ENCODE results near the gene LACTB.

The LACTB gene

DNA sequence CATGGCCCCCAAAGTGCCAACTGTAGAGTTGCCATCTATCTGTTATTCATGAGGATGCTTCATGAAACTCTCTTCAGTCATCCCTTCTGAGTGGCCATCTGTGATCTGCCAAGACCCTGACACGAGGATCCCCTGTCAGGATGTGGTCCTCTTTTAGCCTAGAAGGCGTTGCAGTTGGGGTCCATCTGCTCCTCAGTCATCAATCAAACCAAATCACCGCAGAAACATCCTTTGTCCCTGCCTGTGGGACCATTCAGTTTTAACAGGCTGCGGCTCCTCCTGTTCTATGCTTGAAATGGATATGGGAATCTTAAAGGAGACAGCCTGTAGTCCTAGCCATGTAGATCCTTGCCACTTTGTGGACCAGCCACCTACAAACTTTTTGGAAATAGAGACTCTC lies 41.6 kb downstream of the LACTB start:
- no peak for TF ChIP-seq EZH2 (IDR thresholded peaks at IDR 0.05)
- no peak for TF ChIP-seq FOXP2 (optimal IDR thresholded peaks at IDR 0.05; ENCODE audit: control extremely low read depth, extremely low read length, insufficient read depth)
- TF ChIP-seq POLR2AphosphoS5 (IDR thresholded peaks at IDR 0.05; ENCODE audit: borderline replicate concordance, low read depth, low read length), result no peak
- H3K36me3 ChIP-seq (ENCODE audit: insufficient read depth, low read length), result no peaks in the 10 kb centered on the region
- no peak for DNase-seq (ENCODE audit: low read depth, low spot score)
- H3K9ac ChIP-seq (ENCODE audit: insufficient read length), result no peak overlapping the region
- no peak overlapping the region for H3K4me3 ChIP-seq
- H3K9me3 ChIP-seq (ENCODE audit: low read depth, low read length), result no peaks in the 10 kb centered on the region
- H3K27ac ChIP-seq, result no peak overlapping the region

DNA sequence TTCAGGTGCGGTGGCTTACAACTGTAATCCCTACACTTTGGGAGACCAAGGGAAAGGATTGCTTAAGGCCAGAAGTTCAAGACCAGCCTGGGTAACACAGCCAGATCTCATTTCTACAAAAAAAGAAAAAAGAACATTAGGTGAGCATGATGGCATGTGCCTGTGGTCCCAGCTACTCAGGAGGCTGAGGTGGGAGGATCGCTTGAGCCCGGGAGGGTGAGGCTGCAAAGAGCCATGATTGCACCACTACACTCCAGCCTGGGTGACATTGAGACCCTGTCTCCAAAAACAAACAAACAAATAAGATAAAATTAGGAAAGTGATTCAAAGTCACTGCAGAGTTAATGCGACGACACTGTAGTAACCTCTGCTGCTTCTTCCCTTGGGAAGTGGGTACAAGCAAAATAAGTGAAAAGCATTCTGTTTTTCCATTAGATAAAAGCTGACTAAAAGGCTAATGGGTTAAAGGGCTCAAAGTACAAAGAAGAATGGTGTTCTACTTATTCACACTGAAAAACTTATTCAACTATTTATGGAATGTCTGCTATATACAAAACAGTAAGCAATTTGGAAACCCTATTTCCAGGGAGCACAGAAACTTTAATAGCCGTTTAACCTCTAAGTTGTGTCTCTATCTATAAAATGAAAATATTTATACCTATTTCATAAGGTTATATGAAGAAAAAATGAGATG lies 43.7 kb downstream of the LACTB start:
- Histone ChIP-seq H3K27ac (no peak overlapping the region), H3K4me3 (no peak overlapping the region), H3K9me3 (ENCODE audit: low read depth, low read length) (no peaks in the 10 kb centered on the region), H3K36me3 (ENCODE audit: insufficient read depth, low read length) (no peaks in the 10 kb centered on the region), H3K9ac (ENCODE audit: insufficient read length) (no peak overlapping the region)
- TF ChIP-seq POLR2AphosphoS5 (IDR thresholded peaks at IDR 0.05; ENCODE audit: borderline replicate concordance, low read depth, low read length) (no peak), EZH2 (IDR thresholded peaks at IDR 0.05) (no peak), FOXP2 (optimal IDR thresholded peaks at IDR 0.05; ENCODE audit: control extremely low read depth, extremely low read length, insufficient read depth) (no peak)
- DNase-seq (ENCODE audit: low read depth, low spot score), result no peak

DNA sequence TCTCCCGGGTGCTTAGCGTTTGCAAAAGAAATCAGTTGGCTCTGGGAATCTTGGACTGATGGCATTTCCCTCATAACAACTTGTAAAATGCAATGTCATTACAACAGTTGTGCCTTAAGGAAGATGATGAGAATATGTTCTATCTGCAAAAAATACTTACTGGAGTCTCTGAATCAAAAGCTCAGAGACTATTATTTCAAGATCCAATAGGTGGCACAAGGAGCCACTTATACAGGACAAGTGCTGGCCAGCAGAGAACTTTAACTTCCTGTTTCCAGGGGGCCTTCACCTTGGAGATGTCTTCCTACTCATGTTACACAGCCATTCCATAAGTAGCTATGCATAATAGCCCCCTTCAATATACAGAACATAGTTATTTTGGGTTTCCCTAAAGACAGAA lies 44.6 kb downstream of the LACTB start:
- 0 out of 2 replicates have a peak overlapping the region, but pooled peaks have one; percentile 34 for H3K27ac ChIP-seq
- H3K9me3 ChIP-seq (ENCODE audit: low read depth, low read length), result no peaks in the 10 kb centered on the region
- DNase-seq (ENCODE audit: low read depth, low spot score), result no peak
- no peak overlapping the region for H3K9ac ChIP-seq (ENCODE audit: insufficient read length)
- H3K4me3 ChIP-seq, result no peak overlapping the region
- TF ChIP-seq POLR2AphosphoS5 (IDR thresholded peaks at IDR 0.05; ENCODE audit: borderline replicate concordance, low read depth, low read length), result no peak
- no peak for TF ChIP-seq EZH2 (IDR thresholded peaks at IDR 0.05)
- no peaks in the 10 kb centered on the region for H3K36me3 ChIP-seq (ENCODE audit: insufficient read depth, low read length)

DNA sequence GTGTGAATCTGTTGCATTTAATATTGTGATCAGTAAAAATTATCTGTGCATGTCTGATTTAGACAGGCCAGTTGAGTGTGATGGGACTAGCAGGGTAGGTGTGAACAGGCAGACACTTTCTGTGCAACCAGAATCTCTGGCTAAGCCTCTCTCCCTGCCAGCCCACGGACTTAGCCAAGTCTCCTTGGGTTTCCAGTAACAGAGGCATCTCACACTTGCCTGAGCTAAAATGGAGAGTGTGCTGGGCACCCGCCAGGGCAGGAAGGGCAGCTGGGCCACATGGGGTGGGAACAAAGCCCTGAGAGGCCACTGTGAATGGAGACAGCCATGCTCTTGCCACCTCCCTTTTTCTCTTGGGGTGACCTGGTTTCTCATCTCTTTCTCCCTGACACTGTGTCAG lies 48.1 kb downstream of the LACTB start:
- H3K4me3 ChIP-seq, result no peak overlapping the region
- no peaks in the 10 kb centered on the region for H3K36me3 ChIP-seq (ENCODE audit: insufficient read depth, low read length)
- H3K27ac ChIP-seq, result no peak overlapping the region
- DNase-seq (ENCODE audit: low read depth, low spot score), result no peak
- TF ChIP-seq FOXP2 (optimal IDR thresholded peaks at IDR 0.05; ENCODE audit: control extremely low read depth, extremely low read length, insufficient read depth) (no peak), EZH2 (IDR thresholded peaks at IDR 0.05) (no peak), POLR2AphosphoS5 (IDR thresholded peaks at IDR 0.05; ENCODE audit: borderline replicate concordance, low read depth, low read length) (no peak)
- no peak overlapping the region for H3K9ac ChIP-seq (ENCODE audit: insufficient read length)
- no peaks in the 10 kb centered on the region for H3K9me3 ChIP-seq (ENCODE audit: low read depth, low read length)

DNA sequence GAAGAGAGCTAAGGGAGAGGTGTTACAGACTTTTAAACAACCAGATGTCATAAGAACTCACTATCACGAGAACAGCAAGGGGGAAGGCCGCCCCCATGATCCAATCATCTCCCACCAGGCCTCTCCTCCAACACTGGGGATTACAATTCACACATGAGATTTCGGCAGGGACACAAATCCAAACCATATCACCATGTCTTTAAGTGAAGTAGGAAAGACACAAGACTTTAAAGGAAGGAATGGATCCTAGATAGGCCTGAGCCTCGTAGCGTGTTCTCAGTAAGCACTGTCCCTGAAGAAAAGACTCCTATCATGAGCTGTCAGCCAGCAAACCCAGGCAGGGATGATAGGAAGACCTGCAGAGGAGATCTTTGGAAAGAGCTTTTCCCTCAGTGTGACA lies 50.7 kb downstream of the LACTB start:
- Histone ChIP-seq H3K27ac (no peak overlapping the region), H3K9me3 (ENCODE audit: low read depth, low read length) (no peaks in the 10 kb centered on the region), H3K36me3 (ENCODE audit: insufficient read depth, low read length) (no peaks in the 10 kb centered on the region), H3K4me3 (no peak overlapping the region), H3K9ac (ENCODE audit: insufficient read length) (no peak overlapping the region)
- no peak for DNase-seq (ENCODE audit: low read depth, low spot score)
- no peak for TF ChIP-seq POLR2AphosphoS5 (IDR thresholded peaks at IDR 0.05; ENCODE audit: borderline replicate concordance, low read depth, low read length)
- no peak for TF ChIP-seq FOXP2 (optimal IDR thresholded peaks at IDR 0.05; ENCODE audit: control extremely low read depth, extremely low read length, insufficient read depth)
- TF ChIP-seq EZH2 (IDR thresholded peaks at IDR 0.05), result no peak

DNA sequence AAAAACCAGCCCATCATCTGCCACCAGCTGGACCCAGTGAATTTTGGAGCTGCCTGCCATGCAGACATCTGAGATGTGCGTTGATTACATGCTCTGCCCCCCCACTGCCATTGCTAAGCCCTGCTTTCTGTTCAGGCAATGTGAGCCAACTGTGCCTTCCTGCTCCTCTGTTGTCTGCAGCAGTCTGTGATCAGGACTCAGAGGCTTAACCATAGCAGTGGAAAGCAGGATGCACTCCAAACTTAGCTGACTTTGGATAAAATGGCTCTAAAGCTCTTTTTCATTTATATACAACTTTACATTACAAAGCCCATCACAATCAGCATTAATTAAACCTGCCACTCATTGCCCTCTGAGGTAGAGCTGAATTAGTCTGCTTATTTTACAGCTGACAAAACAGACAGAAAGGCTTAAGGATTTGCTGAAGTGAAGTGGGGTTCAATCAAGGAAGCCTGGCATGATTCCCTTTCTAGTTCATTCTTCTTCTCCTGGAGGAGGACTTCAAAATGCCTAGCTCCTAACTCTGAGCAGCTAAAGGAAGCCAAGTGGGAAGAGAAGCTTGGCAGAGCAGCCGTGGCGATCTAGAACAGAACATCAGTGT lies 51.3 kb downstream of the LACTB start:
- TF ChIP-seq POLR2AphosphoS5 (IDR thresholded peaks at IDR 0.05; ENCODE audit: borderline replicate concordance, low read depth, low read length) (no peak), EZH2 (IDR thresholded peaks at IDR 0.05) (no peak), FOXP2 (optimal IDR thresholded peaks at IDR 0.05; ENCODE audit: control extremely low read depth, extremely low read length, insufficient read depth) (no peak)
- no peak overlapping the region for H3K27ac ChIP-seq
- DNase-seq (ENCODE audit: low read depth, low spot score), result no peak
- no peaks in the 10 kb centered on the region for H3K9me3 ChIP-seq (ENCODE audit: low read depth, low read length)
- no peak overlapping the region for H3K4me3 ChIP-seq
- no peaks in the 10 kb centered on the region for H3K36me3 ChIP-seq (ENCODE audit: insufficient read depth, low read length)
- no peak overlapping the region for H3K9ac ChIP-seq (ENCODE audit: insufficient read length)

DNA sequence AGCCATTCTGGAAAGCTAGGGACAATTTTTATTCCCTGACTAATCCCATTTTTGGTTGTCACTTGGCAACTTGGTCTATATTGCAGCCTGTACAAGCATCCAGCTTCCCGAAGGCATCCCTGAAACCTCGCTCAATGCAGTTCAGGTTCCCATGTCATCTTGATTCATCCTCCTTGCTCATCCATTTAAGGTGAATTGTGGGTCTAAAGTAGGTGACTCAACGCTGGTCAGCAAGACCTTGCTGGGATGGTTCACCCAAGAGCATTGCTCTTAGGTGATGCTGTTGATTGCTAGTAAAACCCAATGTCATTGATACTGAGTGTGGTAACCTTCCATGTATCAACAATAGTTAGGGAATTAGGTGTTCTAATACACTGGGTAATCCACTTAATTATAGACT lies 54.6 kb downstream of the LACTB start:
- no peaks in the 10 kb centered on the region for H3K9me3 ChIP-seq (ENCODE audit: low read depth, low read length)
- H3K27ac ChIP-seq, result no peak overlapping the region
- no peaks in the 10 kb centered on the region for H3K36me3 ChIP-seq (ENCODE audit: insufficient read depth, low read length)
- H3K4me3 ChIP-seq, result no peak overlapping the region
- no peak overlapping the region for H3K9ac ChIP-seq (ENCODE audit: insufficient read length)
- DNase-seq (ENCODE audit: low read depth, low spot score), result no peak
- TF ChIP-seq POLR2AphosphoS5 (IDR thresholded peaks at IDR 0.05; ENCODE audit: borderline replicate concordance, low read depth, low read length), result no peak
- TF ChIP-seq EZH2 (IDR thresholded peaks at IDR 0.05), result no peak

DNA sequence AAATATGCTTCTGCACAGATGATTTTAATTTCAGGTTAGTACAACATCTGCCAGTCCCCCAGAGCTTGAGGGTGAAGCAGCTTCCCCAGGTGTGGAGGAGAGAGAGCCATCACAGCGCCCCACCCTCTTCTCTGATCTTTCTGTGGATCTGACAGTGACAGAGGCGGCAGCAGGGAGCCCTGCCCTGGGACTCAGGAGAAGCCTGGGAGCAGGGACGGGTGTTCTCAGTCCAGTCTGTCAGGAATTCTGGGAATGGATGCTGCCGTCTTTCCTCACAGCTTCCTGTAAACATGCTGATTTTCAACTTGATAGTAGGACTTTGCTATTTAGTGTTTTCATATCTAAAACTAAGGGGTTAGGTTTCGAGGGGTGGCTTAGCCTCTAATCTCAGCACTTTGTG lies 56.4 kb downstream of the LACTB start:
- no peak overlapping the region for H3K4me3 ChIP-seq
- no peaks in the 10 kb centered on the region for H3K9me3 ChIP-seq (ENCODE audit: low read depth, low read length)
- no peak overlapping the region for H3K9ac ChIP-seq (ENCODE audit: insufficient read length)
- H3K36me3 ChIP-seq (ENCODE audit: insufficient read depth, low read length), result no peaks in the 10 kb centered on the region
- no peak for TF ChIP-seq POLR2AphosphoS5 (IDR thresholded peaks at IDR 0.05; ENCODE audit: borderline replicate concordance, low read depth, low read length)
- no peak for TF ChIP-seq EZH2 (IDR thresholded peaks at IDR 0.05)
- TF ChIP-seq FOXP2 (optimal IDR thresholded peaks at IDR 0.05; ENCODE audit: control extremely low read depth, extremely low read length, insufficient read depth), result no peak
- no peak for DNase-seq (ENCODE audit: low read depth, low spot score)
- H3K27ac ChIP-seq, result no peak overlapping the region

DNA sequence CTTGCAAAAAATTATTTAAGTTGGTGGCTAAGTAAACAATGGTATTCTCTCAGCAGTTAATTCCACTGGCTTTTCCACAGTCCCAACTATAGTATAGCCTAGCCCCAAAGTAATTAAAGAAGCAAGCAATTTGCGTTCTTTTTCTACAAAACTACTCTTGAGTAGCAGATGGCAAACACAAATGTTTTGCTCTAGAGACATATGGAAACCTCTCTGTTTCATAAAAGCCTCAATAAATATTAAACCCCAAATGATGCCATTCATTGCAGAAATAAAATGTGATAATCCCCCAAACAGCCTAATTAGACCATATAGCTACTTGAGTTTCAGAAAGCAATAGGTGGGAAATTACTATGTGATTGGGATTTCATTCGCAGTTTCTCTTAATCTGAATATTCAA lies 59.1 kb downstream of the LACTB start:
- Histone ChIP-seq H3K27ac (no peak overlapping the region), H3K9ac (ENCODE audit: insufficient read length) (no peak overlapping the region), H3K4me3 (no peak overlapping the region), H3K9me3 (ENCODE audit: low read depth, low read length) (no peaks in the 10 kb centered on the region), H3K36me3 (ENCODE audit: insufficient read depth, low read length) (no peaks in the 10 kb centered on the region)
- no peak for DNase-seq (ENCODE audit: low read depth, low spot score)
- TF ChIP-seq POLR2AphosphoS5 (IDR thresholded peaks at IDR 0.05; ENCODE audit: borderline replicate concordance, low read depth, low read length) (no peak), FOXP2 (optimal IDR thresholded peaks at IDR 0.05; ENCODE audit: control extremely low read depth, extremely low read length, insufficient read depth) (no peak), EZH2 (IDR thresholded peaks at IDR 0.05) (no peak)
